Endothelial cell of umbilical vein (primary cell): ENCODE measurements around the gene SLC9A2. TPM values are rescaled to one million over a fixed set of nuclear protein-coding genes. Genes with fewer than 3 reads are reported as not detected.

Source experiments
- BruUV-seq: library from RNA; stranded (reverse); fragments of 400-500 nt; replicated peaks from 2 replicates; lab custom pipeline; 2021; lab: Mats Ljungman, UMichigan
- CTCF ChIA-PET: fragments of 300-600, 350-600 bp; sonication (Branson Sonifier 250); formaldehyde crosslinking; loops from one replicate; lab custom pipeline; 2021; ENCODE audit warnings: antibody characterized with exemption, inconsistent platforms; lab: Charles Lee
- POLR2A ChIA-PET: fragments of 300-600, 350-600 bp; sonication (Branson Sonifier 250); formaldehyde crosslinking; loops from one replicate; lab custom pipeline; 2021; ENCODE audit warnings: antibody characterized with exemption, inconsistent platforms; lab: Charles Lee
- DNase-seq: peaks from one replicate; pipeline ENCODE4 v3.0.0-alpha.2; 2011; ENCODE audit warnings: low read depth, low spot score
- FAIRE-seq: peaks from 2 replicates; lab custom pipeline; 2011; peaks lifted over from hg19 to GRCh38; lab: Jason Lieb, UNC
- H2AFZ ChIP-seq: 2 replicates; pipeline ENCODE4 v1.6.0; 2012; ENCODE audit warnings: low read depth, low read length, control low read depth, inconsistent platforms
- H3K27ac ChIP-seq: 2 replicates; pipeline ENCODE4 v1.5.1; 2011; ENCODE audit warnings: low read depth, mild to moderate bottlenecking, control low read depth, low read length, moderate library complexity; ENCODE audit not compliant: insufficient read depth
- H3K27me3 ChIP-seq, 2 experiments: 2 replicates each; pipeline versions ENCODE4 v1.6.0 to v1.6.1; 2011; ENCODE audit warnings: low read length in 2 of 2, mixed read lengths in 1 of 2; ENCODE audit not compliant: control insufficient read depth in 2 of 2, insufficient read depth in 2 of 2
- H3K36me3 ChIP-seq, 2 experiments: 2 replicates in 1 of 2; 3 replicates in 1 of 2; pipeline ENCODE4 v1.5.1; 2011; ENCODE audit warnings: low read length in 2 of 2, mild to moderate bottlenecking in 1 of 2, moderate library complexity in 1 of 2; ENCODE audit not compliant: control insufficient read depth in 2 of 2, insufficient read depth in 2 of 2; ENCODE audit errors: extremely low read depth in 1 of 2
- H3K4me1 ChIP-seq: 3 replicates; pipeline ENCODE4 v1.5.1; 2011; ENCODE audit warnings: mild to moderate bottlenecking, low read length; ENCODE audit not compliant: control insufficient read depth, insufficient read depth; ENCODE audit errors: extremely low read depth
- H3K4me2 ChIP-seq: 2 replicates; pipeline ENCODE4 v1.6.1; 2011; ENCODE audit warnings: low read length, control low read depth, mixed read lengths; ENCODE audit not compliant: insufficient read depth
- H3K4me3 ChIP-seq, 3 experiments: fragments of 200-600 bp in 1 of 3; sonication (generic), shearing (Covaris generic) in 1 of 3; replicated peaks in 1 of 3; 2 replicates each; pipeline ENCODE4 v1.5.1; 2011 to 2016; ENCODE audit warnings: control low read depth in 3 of 3, low read length in 3 of 3, mild to moderate bottlenecking in 2 of 3, inconsistent platforms in 1 of 3, low read depth in 1 of 3, moderate library complexity in 1 of 3; ENCODE audit not compliant: insufficient read depth in 1 of 3
- H3K79me2 ChIP-seq: 2 replicates; pipeline ENCODE4 v1.6.0; 2012; ENCODE audit warnings: low read length, inconsistent platforms; ENCODE audit not compliant: control insufficient read depth, insufficient read depth
- H3K9ac ChIP-seq: replicated peaks from 2 replicates; pipeline ENCODE3; 2011; ENCODE audit warnings: low read length, control low read depth; ENCODE audit not compliant: insufficient read depth; ENCODE audit errors: extremely low read depth
- H3K9me1 ChIP-seq: replicated peaks from 3 replicates; pipeline ENCODE4 v1.6.0; 2011; ENCODE audit warnings: mild to moderate bottlenecking, low read length; ENCODE audit not compliant: control insufficient read depth, insufficient read depth; ENCODE audit errors: extremely low read depth
- H3K9me3 ChIP-seq: replicated peaks from 2 replicates; pipeline ENCODE4 v1.5.1; 2012; ENCODE audit warnings: low read length, inconsistent platforms; ENCODE audit not compliant: control insufficient read depth, insufficient read depth
- H4K20me1 ChIP-seq: replicated peaks from 2 replicates; pipeline ENCODE3; 2011; ENCODE audit warnings: mild to moderate bottlenecking, low read length; ENCODE audit not compliant: control insufficient read depth, insufficient read depth; ENCODE audit errors: extremely low read depth
- EZH2 ChIP-seq: IDR thresholded peaks from 2 replicates; pipeline ENCODE4 v1.6.1; 2012; ENCODE audit warnings: borderline replicate concordance, low read depth, mild to moderate bottlenecking, moderate library complexity, low read length, inconsistent platforms; ENCODE audit not compliant: severe bottlenecking
- FOS ChIP-seq: IDR thresholded peaks from 2 replicates; pipeline ENCODE4 v1.6.1; 2011; ENCODE audit warnings: mild to moderate bottlenecking, low read length, moderate library complexity, borderline replicate concordance; ENCODE audit not compliant: insufficient read depth
- GATA2 ChIP-seq: IDR thresholded peaks from 2 replicates; pipeline ENCODE4 v1.7.0; 2011; ENCODE audit warnings: low read depth, mild to moderate bottlenecking, moderate library complexity, mixed read lengths, low read length; ENCODE audit not compliant: insufficient read length, insufficient read depth
- JUN ChIP-seq: IDR thresholded peaks from 2 replicates; pipeline ENCODE4 v1.6.1; 2011; ENCODE audit warnings: borderline replicate concordance, low read depth; ENCODE audit not compliant: insufficient read length, insufficient read depth
- MAX ChIP-seq: IDR thresholded peaks from 2 replicates; pipeline ENCODE4 v1.6.1; 2011; ENCODE audit not compliant: insufficient read depth, insufficient read length
- MYC ChIP-seq: IDR thresholded peaks from one replicate; pipeline ENCODE4 v1.6.1; 2011; ENCODE audit warnings: mild to moderate bottlenecking, low read depth, low read length
- POLR2A ChIP-seq: IDR thresholded peaks from 2 replicates; pipeline ENCODE4 v1.6.1; 2012; ENCODE audit warnings: low read depth, mild to moderate bottlenecking, control low read depth, low read length
- POLR2AphosphoS5 ChIP-seq: IDR thresholded peaks from 2 replicates; pipeline ENCODE4 v1.6.1; 2012; ENCODE audit warnings: low read depth, mild to moderate bottlenecking, control low read depth, low read length, moderate library complexity; ENCODE audit not compliant: insufficient read depth
- dilution Hi-C: fragments of 300-500 bp; cut with MboI; formaldehyde crosslinking; loops from one replicate; pipeline ENCODE4 v1.15.0; 2019; ENCODE audit warnings: low sequenced_read_pairs; ENCODE audit not compliant: extremely low pct_ligation_motif_present
- intact Hi-C: fragments of 100-400 bp; cut with micrococcal nuclease; formaldehyde crosslinking; loops from one replicate; pipeline ENCODE4 v1.10.0; 2022
- polyA plus RNA-seq, 4 experiments: library from polyadenylated mRNA; depleted of rRNA in 3 of 4; stranded (reverse) in 3 of 4; unstranded in 1 of 4; fragments of >200 nt; gene quantifications; 2 replicates each; pipeline versions ENCODE4 v1.2.1 to v1.2.3, GENCODE V29; 2011 to 2012; ENCODE audit warnings: missing spikeins in 1 of 4
- total RNA-seq: library from RNA; stranded (reverse); gene quantifications from 2 replicates; pipeline ENCODE4 v1.2.3, GENCODE V29; 2021
- TF ChIP-seq, protein P1 (sequence below), 2 donors: IDR thresholded peaks; 1 replicate in 1 of 2; 2 replicates in 1 of 2; pipeline ENCODE4 v1.5.1; 2011; ENCODE audit warnings: low read length in 2 of 2, mild to moderate bottlenecking in 2 of 2, moderate library complexity in 2 of 2, control low read depth in 1 of 2, inconsistent platforms in 1 of 2, low read depth in 1 of 2; ENCODE audit not compliant: insufficient read depth in 1 of 2; ENCODE audit errors: extremely low read depth in 1 of 2

SLC9A2 gene
- total and polyA plus RNA-seq, 2 donors (not counting 3 experiments of a cell fraction or from before 2014, with no cell fraction given) = 0.03 TPM; not detected in 1

DNA sequence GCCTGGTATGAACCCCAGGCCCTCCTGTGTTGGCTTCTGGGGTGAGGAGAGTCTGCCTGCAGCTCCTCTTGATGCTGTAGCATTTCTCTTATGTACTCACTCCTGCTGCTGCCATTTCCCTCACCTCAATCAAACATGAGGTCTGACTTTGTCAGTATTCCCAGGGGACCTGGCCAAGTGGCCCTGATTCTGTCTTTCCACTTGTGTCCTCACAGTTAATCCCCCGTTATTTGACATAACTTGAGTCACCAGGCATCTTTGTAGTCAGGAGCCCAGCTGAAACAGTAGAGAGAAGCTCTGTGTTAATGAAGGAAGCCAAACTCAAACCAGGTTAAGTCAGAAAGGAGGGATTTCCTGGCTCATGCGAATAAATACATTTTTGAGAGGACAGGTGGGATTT, 55.0 kb downstream of the SLC9A2 start:
- no peaks in the 10 kb centered on the region for H3K9me1 ChIP-seq
- no TSS peak for BruUV-seq
- no peak overlapping the region for H3K27ac ChIP-seq
- no peak for TF ChIP-seq POLR2AphosphoS5
- no peak for TF ChIP-seq JUN
- TF ChIP-seq GATA2 = no peak
- no peak for TF ChIP-seq MYC
- TF ChIP-seq MAX = no peak
- no peaks in the 10 kb centered on the region for H3K9me3 ChIP-seq
- ChIA-PET CTCF (no interaction called here), POLR2A (no interaction called here)
- H2AFZ ChIP-seq = no peak overlapping the region
- no peak overlapping the region for H3K9ac ChIP-seq
- H3K4me3 ChIP-seq = no peak overlapping the region
- H3K79me2 ChIP-seq = no peaks in the 10 kb centered on the region
- H3K27me3 ChIP-seq = peaks cover 0 to 2% of the 10 kb centered on the region in 2 experiments
- FAIRE-seq (no peak), DNase-seq (no peak)
- no peaks in the 10 kb centered on the region for H3K4me1 ChIP-seq
- dilution Hi-C loops = no loop called here
- no peaks in the 10 kb centered on the region for H4K20me1 ChIP-seq
- H3K36me3 ChIP-seq = no peaks in the 10 kb centered on the region
- intact Hi-C loops = no loop called here
- no peak overlapping the region for H3K4me2 ChIP-seq

GRCh38 chr2:102674836-102675235, 55.5 kb downstream of the SLC9A2 start:
- Histone ChIP-seq H3K36me3 (no peaks in the 10 kb centered on the region), H3K79me2 (no peaks in the 10 kb centered on the region), H3K9me1 (no peaks in the 10 kb centered on the region), H3K27me3 (peaks cover 0 to 2% of the 10 kb centered on the region in 2 experiments), H4K20me1 (no peaks in the 10 kb centered on the region), H3K4me3 (no peak overlapping the region), H3K9ac (no peak overlapping the region), H2AFZ (no peak overlapping the region), H3K9me3 (no peaks in the 10 kb centered on the region), H3K4me2 (no peak overlapping the region), H3K27ac (no peak overlapping the region), H3K4me1 (no peaks in the 10 kb centered on the region)
- intact Hi-C loops = no loop called here
- TF ChIP-seq EZH2 (no peak), MYC (no peak), GATA2 (no peak), POLR2A (no peak), POLR2AphosphoS5 (no peak), JUN (no peak), FOS (no peak), MAX (no peak)
- TF ChIP-seq, protein P1, sequence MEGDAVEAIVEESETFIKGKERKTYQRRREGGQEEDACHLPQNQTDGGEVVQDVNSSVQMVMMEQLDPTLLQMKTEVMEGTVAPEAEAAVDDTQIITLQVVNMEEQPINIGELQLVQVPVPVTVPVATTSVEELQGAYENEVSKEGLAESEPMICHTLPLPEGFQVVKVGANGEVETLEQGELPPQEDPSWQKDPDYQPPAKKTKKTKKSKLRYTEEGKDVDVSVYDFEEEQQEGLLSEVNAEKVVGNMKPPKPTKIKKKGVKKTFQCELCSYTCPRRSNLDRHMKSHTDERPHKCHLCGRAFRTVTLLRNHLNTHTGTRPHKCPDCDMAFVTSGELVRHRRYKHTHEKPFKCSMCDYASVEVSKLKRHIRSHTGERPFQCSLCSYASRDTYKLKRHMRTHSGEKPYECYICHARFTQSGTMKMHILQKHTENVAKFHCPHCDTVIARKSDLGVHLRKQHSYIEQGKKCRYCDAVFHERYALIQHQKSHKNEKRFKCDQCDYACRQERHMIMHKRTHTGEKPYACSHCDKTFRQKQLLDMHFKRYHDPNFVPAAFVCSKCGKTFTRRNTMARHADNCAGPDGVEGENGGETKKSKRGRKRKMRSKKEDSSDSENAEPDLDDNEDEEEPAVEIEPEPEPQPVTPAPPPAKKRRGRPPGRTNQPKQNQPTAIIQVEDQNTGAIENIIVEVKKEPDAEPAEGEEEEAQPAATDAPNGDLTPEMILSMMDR (IDR thresholded peaks at IDR 0.05; ENCODE audit: extremely low read depth in 1 of 2, insufficient read depth in 1 of 2, low read depth in 1 of 2, low read length in 2 of 2) = no peak
- FAIRE-seq (no peak), DNase-seq (no peak)
- dilution Hi-C loops = no loop called here
- ChIA-PET POLR2A (no interaction called here), CTCF (no interaction called here)
- no TSS peak for BruUV-seq
